ENCODE measurements around the gene ZBP1.

ZBP1 gene

DNA sequence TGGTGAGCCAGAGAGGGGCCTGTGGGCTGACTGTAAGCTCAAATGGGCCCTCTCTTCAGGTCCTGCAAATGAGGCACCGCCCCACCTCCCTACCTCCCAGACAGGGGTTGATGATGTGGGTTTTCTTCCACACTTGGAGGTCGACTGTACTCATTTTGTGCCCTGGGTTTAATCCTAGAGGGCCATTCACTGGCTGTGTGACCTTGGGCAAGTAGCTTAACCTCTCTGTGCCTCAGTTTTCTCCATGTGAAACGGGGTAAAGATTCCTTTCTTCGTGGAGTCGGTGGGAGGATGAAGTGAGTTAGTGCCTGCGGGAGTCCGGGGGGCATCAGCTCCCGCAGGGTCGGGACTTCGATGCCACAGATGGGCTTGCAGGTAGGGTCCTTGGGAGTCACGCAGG is 23.9 kb downstream of the ZBP1 start:
- no peak for DNase-seq

DNA sequence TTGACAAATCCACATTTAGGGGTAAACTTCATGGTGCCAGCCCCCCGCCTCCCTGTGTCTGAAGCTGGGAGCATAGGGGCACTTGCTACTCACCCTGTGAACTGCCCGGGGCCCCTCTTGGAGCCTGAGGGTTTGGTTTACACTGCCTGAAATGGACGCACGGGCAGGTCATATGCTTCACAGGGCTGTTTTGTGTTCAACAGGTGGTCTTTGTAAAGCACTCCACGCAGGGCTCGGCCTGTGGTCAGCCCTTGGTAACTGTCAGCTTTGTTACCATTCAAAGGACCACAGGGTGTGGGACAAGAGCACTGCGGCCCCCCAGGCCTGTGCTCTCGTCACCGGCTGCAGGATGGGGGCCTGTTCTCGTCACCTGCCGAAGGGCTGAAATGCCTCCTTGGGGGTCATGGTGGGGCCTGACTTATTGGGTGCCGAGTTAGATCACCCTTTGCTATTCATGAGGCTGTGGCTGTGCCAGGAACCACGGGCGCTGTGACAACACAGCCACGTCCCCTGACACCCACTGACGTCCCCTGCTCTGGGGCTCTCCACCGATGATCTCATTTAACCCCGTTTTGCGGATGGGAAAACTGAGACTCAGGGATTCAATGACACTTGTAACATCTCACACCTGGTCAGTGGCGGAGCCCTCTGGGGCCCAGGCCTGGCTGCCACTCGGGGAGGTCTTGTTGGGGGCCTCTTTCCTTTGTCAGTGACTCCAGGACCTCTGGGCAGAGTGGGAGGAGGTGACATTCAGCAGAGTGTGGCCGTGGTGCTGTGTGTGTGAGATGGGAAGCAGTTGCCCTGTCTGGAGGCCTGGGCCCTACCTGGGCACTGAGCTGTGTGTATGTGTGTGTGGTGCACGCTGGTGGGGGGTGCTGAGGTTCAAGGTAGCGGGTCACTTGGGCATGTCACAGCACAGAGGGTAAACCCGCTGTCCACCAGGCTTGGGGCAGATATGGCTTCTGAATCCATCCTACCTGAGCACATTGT is 24.9 kb downstream of the ZBP1 start:
- no peak for DNase-seq

DNA sequence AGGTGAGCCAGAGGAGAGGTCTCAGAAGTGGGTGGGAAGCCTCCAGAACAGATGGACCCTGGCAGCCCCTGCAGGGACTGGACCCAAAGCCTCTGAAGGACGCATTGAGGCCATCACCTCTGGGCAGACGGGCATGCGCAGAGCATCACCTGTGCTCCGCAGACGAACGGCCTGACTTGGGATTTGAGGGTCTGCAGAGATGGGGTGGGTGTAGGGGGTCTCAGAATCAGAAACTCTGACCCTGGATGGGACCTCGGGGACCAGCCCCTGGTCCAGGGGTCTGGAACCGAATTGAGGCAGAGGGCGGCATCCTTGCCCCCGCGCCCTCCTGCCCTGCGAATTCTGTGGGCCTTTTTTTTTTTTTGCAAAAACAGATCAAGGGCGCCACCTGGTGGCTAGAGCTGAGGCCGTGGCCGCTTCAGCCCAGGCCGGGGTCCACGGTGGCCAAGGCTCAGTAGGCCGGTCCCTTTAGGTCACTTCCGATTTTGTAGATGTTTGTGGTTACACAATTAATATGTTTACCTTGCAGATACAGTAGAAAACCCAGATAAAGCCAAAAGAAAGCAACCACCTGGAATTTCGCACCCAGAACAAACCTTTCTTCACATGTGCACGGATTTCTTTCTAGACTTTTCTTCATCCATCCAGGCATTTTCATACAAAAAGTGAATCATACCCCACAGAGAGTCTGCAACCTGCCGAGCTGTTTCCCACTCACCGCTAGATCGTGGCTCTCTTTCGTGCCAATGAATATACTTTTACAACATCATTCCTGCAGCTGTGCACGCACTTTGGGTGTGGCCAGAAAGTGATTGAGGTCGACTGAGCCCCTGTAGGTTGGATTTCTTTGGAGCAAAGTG is 25.9 kb downstream of the ZBP1 start:
- DNase-seq = no peak

DNA sequence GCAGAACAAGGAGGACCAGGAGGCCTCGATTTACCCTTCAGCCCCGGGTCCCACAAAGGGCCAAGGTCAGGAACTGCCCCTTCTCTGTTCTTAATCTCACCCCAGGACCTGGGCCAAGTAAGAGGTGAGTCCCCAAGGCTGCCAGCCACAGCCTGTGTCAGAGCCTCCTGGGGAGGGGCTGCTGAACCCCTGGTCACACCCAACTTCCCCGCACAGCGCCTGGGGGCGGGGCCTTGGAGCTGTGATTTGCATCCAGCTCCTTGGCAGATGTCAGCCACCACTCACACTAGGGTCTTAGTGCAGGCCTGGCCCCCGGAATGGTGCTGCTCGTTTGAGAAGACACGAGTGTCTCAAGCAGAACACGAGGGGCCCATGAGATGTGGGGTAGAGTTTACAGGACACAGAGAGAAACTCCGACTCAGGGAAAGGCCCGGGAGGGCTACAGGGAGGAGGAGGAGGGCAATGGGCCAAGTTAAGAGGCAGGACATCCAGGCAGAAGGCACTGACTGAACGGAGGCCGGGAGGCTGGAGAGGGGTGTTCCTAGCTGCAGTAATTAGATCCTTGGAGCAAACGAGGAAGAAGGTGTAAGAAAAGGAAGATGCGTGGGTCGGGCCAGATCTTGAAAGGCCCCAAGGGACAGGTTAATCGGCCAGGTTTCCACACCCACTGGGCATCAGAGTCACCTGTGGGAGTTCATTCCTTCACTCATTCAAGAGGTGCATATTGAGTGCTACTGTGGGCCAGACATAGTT is 26.9 kb downstream of the ZBP1 start:
- no peak for DNase-seq

DNA sequence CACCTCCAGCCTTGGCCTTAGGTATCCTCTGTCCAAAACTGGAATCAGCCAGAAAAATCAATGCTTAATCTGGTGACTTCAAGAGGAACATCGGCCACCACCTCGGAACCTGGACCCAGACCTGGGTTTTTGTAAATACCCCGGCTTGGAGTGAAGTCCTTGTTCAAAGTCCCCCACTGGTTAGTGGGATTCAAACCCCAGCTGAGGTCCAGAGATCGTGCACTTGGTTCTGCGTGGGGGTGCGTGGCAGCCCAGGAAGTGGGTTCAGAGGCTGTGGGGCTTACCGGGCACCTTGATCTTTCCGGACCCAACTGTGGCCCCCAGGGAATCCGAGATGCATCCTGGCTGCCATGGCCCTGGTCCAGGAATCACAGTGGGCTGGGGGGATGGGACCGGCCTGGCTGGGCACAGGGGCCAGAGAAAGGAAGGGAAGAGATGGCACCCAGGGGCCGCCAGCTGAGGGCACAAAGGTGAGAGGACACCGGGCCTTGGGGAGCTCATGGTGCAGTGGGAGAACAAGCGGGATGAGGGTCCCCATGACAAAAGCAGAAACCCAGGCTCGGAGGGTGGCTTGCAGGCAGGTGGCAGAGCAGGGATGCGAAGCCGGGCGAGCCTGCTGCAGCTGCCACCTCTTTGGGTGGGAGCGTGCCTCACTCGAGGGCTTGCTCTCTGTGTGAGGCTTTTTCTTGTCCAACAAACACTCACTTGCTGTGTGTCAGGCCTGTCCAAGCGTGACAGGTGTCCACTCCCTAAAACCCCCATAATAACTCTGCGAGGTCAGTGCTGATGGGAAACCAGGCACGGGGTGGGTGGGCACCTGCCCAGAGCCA is 27.7 kb downstream of the ZBP1 start:
- no peak for DNase-seq

DNA sequence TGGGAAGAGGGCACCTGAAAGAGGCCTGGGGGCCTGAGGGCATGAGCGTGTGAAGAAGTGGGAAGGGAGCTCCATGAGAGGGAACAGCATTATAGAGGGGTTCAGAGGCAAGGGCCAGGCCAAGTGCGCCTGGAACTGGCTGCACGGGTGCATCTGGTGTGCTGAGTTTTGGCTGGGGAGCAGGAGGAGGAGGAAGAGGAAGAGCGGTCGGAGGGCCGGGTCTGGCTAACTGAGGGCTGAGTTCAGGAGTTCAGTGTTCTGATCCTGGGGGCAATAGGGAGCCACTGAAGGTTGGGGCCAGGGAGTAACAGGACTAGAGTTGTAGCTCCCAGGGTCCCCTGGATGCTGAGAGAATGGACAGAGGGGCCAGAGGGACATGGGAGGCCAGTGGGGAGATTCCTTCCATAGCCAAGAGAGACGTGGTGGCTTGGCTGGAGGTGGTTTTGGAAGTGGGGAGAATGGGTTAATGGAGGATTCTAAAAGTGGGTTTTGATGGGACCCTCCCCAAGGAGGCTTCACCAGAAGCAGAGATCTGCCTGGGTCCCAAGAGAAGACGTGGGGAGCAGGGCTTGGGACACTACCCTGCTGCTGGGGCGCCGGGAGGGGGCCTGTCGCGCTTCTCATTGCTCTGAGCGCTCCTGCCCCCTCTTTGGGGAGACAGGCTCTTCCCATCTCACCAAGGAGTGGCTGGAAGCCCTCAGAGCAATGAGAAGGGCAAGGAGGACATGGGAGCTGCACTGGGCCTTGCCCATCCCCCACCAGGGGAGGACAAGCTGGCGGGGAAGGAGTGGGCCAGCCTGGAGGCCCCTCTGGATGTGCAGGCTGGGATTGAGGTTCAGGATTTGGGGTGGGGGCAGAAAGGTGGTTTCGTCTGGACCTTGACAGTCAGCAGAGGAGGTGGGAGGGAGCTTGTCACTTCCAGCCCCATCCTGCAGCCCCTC is 28.7 kb downstream of the ZBP1 start:
- no peak for DNase-seq

DNA sequence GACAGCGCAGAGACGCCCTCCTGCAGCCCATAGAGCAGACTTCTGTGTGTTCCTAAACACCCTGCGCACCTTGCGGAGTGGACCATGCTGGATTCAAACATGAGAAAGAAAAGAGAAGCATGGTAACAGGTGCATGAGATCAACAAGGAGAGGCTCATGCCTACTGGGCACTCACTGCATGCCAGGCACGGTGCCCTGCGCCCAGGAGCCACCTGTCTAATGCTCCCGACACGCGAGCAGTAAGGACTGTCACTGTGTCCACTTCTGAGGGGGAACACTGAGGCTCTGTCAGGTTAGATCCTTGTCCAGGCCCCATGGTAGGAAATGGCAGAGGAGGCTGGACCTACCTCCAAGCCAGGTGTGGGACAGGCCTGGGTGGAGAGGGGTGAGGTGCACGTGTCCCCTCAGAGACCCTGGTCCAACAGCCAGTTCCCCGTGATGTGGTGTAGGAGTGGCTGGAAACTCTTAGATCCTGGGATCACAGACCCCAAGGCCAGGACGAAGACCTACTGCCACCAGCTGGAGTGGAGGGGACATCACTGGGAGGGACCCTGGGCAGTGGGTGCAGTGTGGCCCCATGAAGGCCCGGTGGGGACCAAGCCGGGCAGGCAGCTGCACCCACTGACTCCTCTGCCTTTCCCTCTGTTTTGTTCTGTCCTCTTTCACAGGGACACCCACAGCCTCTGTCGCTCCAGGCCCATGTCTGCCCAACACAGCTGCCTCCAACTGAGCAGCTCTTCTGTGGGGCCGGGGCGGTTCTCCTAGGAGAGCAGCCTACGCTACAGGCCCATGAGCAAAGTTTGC is 29.5 kb downstream of the ZBP1 start:
- no peak for DNase-seq

DNA sequence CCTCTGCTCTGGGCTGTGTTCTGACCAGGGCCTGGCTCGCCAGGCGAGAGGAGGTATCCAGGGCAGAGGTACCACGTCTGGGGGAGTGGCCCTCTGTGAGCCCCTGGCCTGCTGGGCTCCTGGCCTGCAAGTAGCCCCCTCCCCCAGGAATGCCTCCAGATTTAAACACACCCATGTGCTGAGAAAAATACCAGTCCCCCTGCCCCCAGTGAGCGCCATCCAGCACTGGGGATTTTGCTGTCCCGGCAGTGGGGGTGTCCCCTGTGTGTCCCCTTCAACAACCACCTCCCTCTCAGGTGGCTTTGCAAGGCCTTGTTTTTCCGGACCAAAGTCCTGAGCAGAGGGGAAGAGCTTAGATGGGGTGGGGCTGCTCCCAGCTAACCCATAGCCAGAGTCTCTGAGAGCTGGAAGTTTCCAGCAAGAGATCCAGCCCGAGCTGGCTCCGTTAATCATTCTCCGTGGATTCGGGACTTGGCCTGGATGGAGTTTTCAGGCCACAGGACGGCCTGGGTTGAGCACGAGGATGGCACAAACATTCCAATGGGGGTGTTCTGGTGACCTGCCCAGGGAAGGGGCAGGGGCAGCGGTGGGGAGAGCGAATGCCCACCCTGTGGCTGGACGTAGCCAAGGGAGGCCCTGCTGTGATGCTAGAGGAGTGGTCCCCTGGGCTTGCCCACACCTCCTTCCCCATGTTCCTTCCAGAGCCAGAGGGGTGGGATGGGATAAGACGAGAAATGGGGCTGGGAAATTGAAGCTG is 30.3 kb downstream of the ZBP1 start:
- DNase-seq = no peak

DNA sequence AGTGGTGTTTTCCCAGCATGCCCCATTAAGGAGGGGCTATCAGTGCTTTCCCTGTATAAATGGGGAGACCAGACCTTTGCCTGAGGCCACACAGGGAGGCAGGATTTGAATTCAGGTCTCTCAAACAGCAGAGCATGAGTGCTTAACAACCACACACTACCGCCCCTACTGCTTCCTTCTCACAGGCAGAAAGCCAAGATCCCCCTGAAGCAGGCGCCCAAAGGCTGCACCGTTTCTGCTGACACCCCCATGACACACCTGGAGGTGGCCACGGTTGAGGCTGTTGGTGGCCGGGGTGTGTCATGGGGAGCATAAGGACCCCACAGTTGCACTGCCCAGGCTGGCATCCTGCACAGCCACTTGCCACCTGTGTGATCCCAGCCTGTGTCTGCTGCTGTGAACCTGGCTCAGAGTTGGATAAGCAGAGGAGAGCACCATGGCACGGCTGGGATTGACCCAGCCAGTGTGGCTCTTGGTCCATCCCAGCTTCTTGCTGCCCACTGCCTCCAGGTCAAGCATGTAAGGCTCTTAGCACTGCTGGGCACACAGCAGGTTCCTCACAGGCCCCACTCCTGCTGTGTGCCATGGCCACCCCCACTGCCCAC is 31.0 kb downstream of the ZBP1 start:
- no peak for DNase-seq

DNA sequence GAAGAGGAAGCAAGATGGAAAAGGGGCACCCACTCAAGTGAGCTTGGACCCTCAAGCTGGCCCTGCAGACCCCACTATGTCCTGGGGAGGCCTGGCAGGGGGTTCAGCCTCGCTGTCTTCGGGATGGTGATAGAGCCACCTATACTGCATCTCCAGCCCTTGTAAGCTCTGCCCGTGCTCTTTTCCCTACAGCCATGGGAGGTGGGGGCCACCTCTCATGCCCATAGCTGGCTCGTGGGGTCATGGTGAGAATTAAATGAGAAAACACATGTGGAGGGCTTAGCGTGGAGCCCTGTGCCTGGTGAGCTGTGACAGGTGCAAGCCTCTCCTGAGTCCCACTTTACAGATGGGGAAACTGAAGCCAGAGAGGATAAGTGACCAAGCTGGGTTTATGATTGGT is 31.6 kb downstream of the ZBP1 start:
- no peak for DNase-seq

DNA sequence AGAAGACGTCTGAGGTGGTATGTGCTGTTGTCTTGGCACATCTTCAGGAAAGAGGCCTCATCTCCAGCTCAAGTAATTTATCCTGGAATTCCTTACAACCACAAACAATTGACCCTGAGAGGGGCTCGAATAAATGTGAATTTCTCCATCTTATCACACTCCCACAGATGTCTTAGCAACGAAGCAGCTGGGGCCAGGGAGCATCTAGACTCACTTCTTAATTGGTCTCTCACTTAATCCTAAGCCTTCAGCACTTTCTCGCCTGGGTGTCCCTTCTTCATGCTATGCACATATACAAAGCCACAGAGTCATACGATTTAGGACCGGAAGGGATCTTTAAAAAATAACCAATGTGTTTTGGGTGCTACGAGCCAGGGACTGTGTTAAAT is 32.2 kb downstream of the ZBP1 start:
- no peak for DNase-seq

DNA sequence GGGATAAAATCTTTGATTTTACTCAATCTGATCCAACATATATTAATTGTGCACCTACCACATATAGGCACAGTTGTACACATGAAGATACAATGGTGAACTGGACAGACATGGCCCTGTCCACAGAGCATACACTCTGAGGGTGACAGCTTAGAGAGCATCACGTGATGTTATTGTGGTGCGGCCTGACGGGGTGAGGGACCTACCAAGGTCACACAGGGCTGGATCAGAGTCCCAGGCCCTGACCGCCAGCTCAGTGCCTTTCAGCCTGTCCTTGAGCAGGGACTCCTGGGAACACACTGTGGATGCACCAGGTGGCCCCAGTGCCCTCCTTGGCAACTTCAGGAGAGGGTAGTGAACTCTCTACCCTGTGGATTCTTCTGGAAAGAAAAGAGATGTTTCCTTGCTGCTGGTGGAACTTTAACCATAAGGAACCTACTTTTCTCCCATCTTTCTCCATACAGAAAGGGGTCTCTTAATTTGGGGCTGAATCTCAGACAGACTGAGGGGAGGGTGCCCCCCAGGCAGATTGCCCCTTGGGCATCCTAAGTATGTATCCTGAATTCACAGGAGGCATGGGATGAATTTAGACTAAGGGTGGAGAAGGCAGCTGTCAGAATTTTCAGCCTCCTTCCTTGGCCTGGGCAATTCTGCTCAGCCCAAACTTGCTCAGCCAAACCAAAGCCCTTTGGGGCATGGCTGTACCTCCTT is 32.8 kb downstream of the ZBP1 start:
- DNase-seq = no peak

DNA sequence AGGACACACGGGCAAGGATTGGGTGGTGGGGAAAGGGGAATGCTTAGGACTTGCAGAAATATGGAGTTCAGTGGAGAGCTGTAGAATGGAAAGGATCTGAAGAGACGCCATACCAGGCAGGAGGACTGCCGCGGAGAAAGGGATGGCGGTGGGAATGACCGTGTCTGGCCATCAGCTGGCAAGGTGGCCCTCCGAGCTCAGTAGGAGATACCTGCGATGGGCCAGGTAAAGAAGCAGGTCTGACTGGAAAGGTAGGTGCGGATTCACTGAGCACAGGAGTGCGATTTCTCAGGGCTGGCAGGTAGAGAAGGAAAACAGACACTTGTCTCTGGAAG is 33.3 kb downstream of the ZBP1 start:
- no peak for DNase-seq

DNA sequence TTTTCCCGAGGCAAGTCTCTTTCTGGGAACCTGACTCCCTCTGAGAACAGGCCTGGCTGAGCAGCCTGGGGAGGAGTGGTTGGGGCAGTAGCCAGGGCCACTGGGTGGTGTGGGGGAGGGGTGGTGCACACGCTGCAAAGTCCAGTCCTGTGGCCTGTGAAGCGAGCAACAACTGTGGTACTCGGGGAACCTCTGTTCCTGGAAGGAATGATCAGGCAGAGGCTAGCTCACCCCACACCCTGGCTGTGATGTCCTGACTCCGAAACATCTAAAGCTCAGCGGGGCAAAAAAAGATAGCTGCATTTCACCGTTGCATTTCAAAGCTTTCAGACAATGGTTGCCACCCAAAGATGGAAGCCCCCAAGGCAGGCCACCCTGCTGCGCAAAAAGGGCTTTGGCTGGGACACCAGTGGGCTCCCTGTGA is 33.8 kb downstream of the ZBP1 start:
- no peak for DNase-seq

DNA sequence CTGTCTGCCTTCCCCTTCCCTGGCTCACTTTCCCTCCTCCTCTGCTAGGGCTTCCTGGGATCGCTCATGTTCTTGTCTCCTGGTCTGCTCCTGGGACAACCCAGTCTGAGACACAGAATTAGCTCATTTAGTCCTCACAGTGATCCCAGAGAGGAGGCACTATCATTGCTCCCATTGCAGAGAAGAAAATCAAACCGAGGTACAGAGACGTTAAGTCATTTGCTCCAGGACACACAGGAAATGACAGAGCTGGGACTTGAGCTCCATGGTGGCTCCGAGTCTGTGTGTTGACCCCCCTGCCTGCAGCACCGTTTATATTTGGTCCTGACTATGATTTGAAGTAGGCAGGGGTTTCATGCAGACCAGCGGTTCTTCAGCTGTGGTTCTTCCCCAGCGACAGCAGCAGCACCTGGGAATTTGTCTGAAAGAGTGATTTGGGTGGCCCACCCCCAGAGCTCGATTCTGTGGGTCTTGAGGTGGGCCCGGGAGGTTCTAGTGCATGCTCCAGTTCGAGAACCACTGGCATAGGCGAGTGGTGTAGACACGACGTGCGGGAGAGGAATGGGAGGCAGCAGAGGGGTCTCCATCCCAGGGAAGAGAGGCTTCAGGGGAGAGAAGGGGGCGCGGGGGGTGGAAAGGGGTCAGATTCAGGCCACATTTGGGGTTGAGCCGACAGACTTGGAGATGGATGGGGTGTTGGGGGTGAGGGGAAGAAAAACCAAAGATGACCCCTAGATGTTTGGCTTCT is 34.6 kb downstream of the ZBP1 start:
- no peak for DNase-seq

DNA sequence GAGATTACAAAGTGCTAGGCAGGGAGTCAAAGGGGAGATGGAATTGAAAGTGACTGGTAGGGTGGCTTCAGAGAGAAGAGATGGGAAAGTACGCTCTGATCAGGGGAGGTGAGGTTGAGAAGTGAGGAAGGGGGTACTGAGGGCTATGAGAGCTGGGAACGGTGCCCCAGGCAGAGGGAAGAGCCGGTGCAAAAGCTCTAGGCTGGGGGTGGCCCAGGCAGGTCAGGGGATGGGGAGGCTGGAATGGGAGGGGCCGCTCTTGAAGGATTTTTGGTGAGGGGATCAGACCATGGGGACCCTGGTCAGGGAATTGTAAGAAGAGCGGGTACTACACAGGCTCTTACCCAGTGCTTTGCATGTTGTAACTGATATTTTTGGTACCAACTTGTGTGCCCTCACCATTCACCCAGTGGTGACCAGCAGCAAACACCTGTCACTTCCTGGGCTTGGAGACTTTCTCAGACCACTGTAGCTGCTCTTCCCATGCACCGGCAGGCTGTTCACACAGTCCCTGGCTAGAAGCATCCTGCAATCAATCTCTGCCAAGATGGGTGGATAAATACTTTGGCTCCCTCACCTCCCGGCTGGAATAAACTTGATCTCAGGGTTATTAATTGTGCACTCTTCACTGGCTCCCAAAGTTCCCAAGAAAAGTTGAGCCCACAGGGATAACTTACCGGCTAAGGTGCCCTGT is 35.3 kb downstream of the ZBP1 start:
- DNase-seq = no peak

Measured in amniotic stem cell (primary cell).